HG03064 (cell line): Measurements from ENCODE around the gene KLF13.
A peak's percentile ranks its signal among the peaks of the same experiment; 100 is the strongest.
"Not testable (repeated sequence)": the region's sequence is repeated elsewhere in the genome, so short reads cannot be mapped to it uniquely, and the experiment has no call there.

Source experiments
- ATAC-seq: cut with Tn5 transposase; IDR thresholded peaks from one replicate; pipeline ENCODE4 v1.9.1; 2021; ENCODE audit warnings: low read depth; ENCODE audit not compliant: unreplicated experiment

Gene KLF13

GRCh38 chr15:31344266-31344665, 17.6 kb downstream of the KLF13 start:
- ATAC-seq = no peak

GRCh38 chr15:31344823-31345605, 18.4 kb downstream of the KLF13 start:
- no peak for ATAC-seq

- ATAC-seq = no peak
Measured at GRCh38 chr15:31345606-31346366, 19.2 kb downstream of the KLF13 start.

GRCh38 chr15:31346367-31347066, 19.9 kb downstream of the KLF13 start:
- ATAC-seq = no peak

GRCh38 chr15:31347067-31347975, 20.7 kb downstream of the KLF13 start:
- ATAC-seq = no peak

- no peak for ATAC-seq
Measured at GRCh38 chr15:31347981-31348803, 21.6 kb downstream of the KLF13 start.

GRCh38 chr15:31349233-31350141, 22.9 kb downstream of the KLF13 start:
- no peak for ATAC-seq

- no peak for ATAC-seq
Measured at GRCh38 chr15:31350771-31351170, 24.1 kb downstream of the KLF13 start.

- no peak for ATAC-seq
Measured at GRCh38 chr15:31352339-31352751, 25.7 kb downstream of the KLF13 start.

- ATAC-seq = peak; percentile 66
Measured at GRCh38 chr15:31352911-31353811, 26.5 kb downstream of the KLF13 start.

GRCh38 chr15:31353931-31354330, 27.3 kb downstream of the KLF13 start:
- ATAC-seq = no peak

GRCh38 chr15:31356097-31356496, 29.5 kb downstream of the KLF13 start:
- not testable (repeated sequence) for ATAC-seq

GRCh38 chr15:31357148-31357547, 30.5 kb downstream of the KLF13 start:
- ATAC-seq = no peak

- ATAC-seq = no peak
Measured at GRCh38 chr15:31358163-31358562, 31.5 kb downstream of the KLF13 start.

GRCh38 chr15:31358957-31359701, 32.5 kb downstream of the KLF13 start:
- no peak for ATAC-seq

GRCh38 chr15:31359702-31360111, 33.1 kb downstream of the KLF13 start:
- ATAC-seq = no peak

- ATAC-seq = no peak
Measured at GRCh38 chr15:31360158-31360561, 33.5 kb downstream of the KLF13 start.
